Chondrocyte (in vitro differentiated cells): ENCODE measurements around the gene ISG15. TPM values are rescaled to one million over a fixed set of nuclear protein-coding genes. Genes with fewer than 3 reads are reported as not detected.
"Not testable (repeated sequence)": the region's sequence is repeated elsewhere in the genome, so short reads cannot be mapped to it uniquely, and the experiment has no call there.

Source experiments
- DNase-seq: peaks from one replicate; pipeline ENCODE4 v3.0.0; 2021; ENCODE audit warnings: mixed read lengths, low spot score
- H3K27ac Mint-ChIP-seq: one replicate; pipeline ENCODE4 v1.8.0; 2021; ENCODE audit warnings: mild to moderate bottlenecking, moderate library complexity, mixed read lengths; ENCODE audit not compliant: unreplicated experiment
- H3K27me3 Mint-ChIP-seq: 2 replicates; pipeline ENCODE4 v1.8.0; 2021; ENCODE audit warnings: low read depth, mixed read lengths
- H3K36me3 Mint-ChIP-seq: 2 replicates; pipeline ENCODE4 v1.8.0; 2021; ENCODE audit warnings: low read depth, mixed read lengths
- H3K4me1 Mint-ChIP-seq: 2 replicates; pipeline ENCODE4 v1.8.0; 2021; ENCODE audit warnings: low read depth, mild to moderate bottlenecking, mixed read lengths
- H3K4me3 Mint-ChIP-seq: one replicate; pipeline ENCODE4 v1.8.0; 2021; ENCODE audit warnings: mild to moderate bottlenecking, moderate library complexity, mixed read lengths; ENCODE audit not compliant: unreplicated experiment
- H3K9me3 Mint-ChIP-seq: 2 replicates; pipeline ENCODE4 v1.8.0; 2021; ENCODE audit warnings: low read depth, mixed read lengths
- CTCF ChIP-seq: fragments of 200-600 bp; sonication (generic); IDR thresholded peaks from 2 replicates; pipeline ENCODE4 v1.5.0; 2021; ENCODE audit warnings: antibody characterized with exemption, mild to moderate bottlenecking, moderate library complexity
- total RNA-seq: library from RNA; stranded (reverse); gene quantifications from 3 replicates; pipeline ENCODE4 v1.2.1, GENCODE V29; 2021

The ISG15 gene
- total RNA-seq, 1 donor from 2014 or later = 42.2 TPM

GRCh38 chr1:1006305-1007159 lies 6.8 kb upstream of the ISG15 start:
- DNase-seq = no peak
- Mint-ChIP-seq H3K4me3 (no peak overlapping the region), H3K4me1 (peaks cover 21% of the 10 kb centered on the region), H3K9me3 (no peaks in the 10 kb centered on the region), H3K27me3 (no peaks in the 10 kb centered on the region), H3K27ac (no peak overlapping the region), H3K36me3 (peaks cover 7% of the 10 kb centered on the region)
- no peak for TF ChIP-seq CTCF

DNA sequence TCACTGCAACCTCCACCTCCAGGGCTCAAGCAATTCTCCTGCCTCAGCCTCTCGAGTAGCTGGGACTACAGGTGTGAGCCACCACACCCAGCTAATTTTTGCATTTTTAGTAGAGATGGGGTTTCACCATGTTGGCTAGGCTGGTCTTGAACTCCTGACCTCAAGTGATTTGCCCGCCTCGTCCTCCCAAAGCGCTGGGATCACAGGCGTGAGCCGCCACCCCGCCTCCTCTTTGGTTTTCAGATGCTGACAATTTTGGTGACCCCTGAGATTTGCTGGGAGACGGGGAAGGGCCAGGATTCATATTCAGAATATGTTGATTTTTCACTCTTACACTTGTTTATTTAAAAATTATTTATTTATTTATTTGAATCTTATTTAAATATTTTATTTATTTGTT lies 3.2 kb upstream of the ISG15 start:
- not testable (repeated sequence) for H3K27me3 Mint-ChIP-seq, H3K4me3 Mint-ChIP-seq, H3K36me3 Mint-ChIP-seq, H3K27ac Mint-ChIP-seq, H3K9me3 Mint-ChIP-seq, DNase-seq
- peaks cover 30% of the 10 kb centered on the region for H3K4me1 Mint-ChIP-seq

DNA sequence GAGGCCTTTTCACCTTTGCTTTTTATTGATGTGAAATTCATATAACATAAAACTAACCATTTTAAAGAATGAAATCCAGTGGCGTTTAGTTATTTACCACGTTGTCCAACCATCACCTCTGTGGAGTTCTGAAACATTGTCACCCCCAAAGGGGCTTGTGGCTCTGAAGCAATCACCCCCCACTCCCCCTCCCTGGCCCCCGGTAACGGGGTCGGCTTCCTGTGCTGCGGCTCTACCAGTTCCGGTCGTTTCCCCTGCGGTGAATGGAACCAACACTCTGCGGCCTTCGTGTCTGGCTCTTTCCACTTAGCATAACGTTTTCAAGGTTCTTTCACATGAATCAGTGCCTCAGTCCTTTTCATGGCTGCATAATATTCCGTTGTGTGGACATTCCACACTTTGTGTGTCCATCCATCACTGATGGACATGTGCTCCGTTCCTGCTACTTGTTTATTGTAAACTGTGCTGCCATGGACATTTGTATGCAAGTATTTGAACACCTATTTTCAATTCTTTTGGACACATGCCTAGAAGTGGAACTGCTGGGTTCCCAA lies 1.8 kb upstream of the ISG15 start:
- Mint-ChIP-seq H3K27ac (no peak overlapping the region), H3K4me1 (peaks cover 22% of the 10 kb centered on the region), H3K36me3 (peaks cover 3% of the 10 kb centered on the region), H3K27me3 (no peaks in the 10 kb centered on the region), H3K4me3 (no peak overlapping the region), H3K9me3 (no peaks in the 10 kb centered on the region)
- no peak for DNase-seq
- TF ChIP-seq CTCF = no peak

GRCh38 chr1:1012736-1013104 lies 577 bp upstream of the ISG15 start:
- DNase-seq, H3K36me3 Mint-ChIP-seq, H3K27me3 Mint-ChIP-seq, H3K9me3 Mint-ChIP-seq: not testable (repeated sequence)
- H3K4me3 Mint-ChIP-seq = peak overlapping the region; percentile 86
- H3K27ac Mint-ChIP-seq = peak overlapping the region; percentile 96
- peaks cover 22% of the 10 kb centered on the region for H3K4me1 Mint-ChIP-seq

GRCh38 chr1:1013922-1014648 lies 788 bp downstream of the ISG15 start:
- H3K4me1 Mint-ChIP-seq = peaks cover 22% of the 10 kb centered on the region
- H3K36me3 Mint-ChIP-seq = peaks cover 1% of the 10 kb centered on the region
- peak overlapping the region; percentile 96 for H3K27ac Mint-ChIP-seq
- H3K27me3 Mint-ChIP-seq = no peaks in the 10 kb centered on the region
- H3K9me3 Mint-ChIP-seq = no peaks in the 10 kb centered on the region
- DNase-seq = no peak
- H3K4me3 Mint-ChIP-seq = peak overlapping the region; percentile 86
- TF ChIP-seq CTCF = no peak
